ENCODE results near the gene RTRAF. TPM values are rescaled to one million over a fixed set of nuclear protein-coding genes. Genes with fewer than 3 reads are reported as not detected.

The RTRAF gene
- total and polyA plus RNA-seq, 10 of the 15 experiments (the other 5 are each of a cell fraction or from before 2014, with no cell fraction given), result 248 to 540 (median 368) TPM

GRCh38 chr14:51942971-51943370, 46.4 kb upstream of the RTRAF start:
- TF ChIP-seq RELA (IDR thresholded peaks at IDR 0.05; ENCODE audit: borderline replicate concordance, partially characterized antibody) (no peak), KLF5 (IDR thresholded peaks at IDR 0.05; ENCODE audit: partially characterized antibody) (no peak), RELB (IDR thresholded peaks at IDR 0.05; ENCODE audit: low read depth) (no peak), STAT3 (IDR thresholded peaks at IDR 0.05; ENCODE audit: low read depth, low read length) (no peak), LARP7 (IDR thresholded peaks at IDR 0.05) (no peak), TARDBP (IDR thresholded peaks at IDR 0.05; ENCODE audit: borderline replicate concordance) (no peak)
- 55% methylated on average over 2 of the region's 2 CpGs for WGBS (ENCODE audit: insufficient coverage, insufficient replicate concordance, low lambda C conversion rate, missing lambda C conversion rate)
- intact Hi-C loops (cut with micrococcal nuclease; ENCODE audit: unreplicated experiment) (no loop called here), in situ Hi-C loops (cut with MboI) (no loop called here)
- POLR2A ChIA-PET, result no interaction called here
- no peaks in the 10 kb centered on the region for H3K79me2 ChIP-seq (ENCODE audit: control insufficient read depth, insufficient read depth, low read length)
- H3K9ac ChIP-seq (ENCODE audit: control insufficient read depth, insufficient read depth, low read length), result no peak overlapping the region
- ATAC-seq, result no peak
- H3K36me3 ChIP-seq (ENCODE audit: control insufficient read depth in 2 of 2, insufficient read depth in 2 of 2, low read length in 1 of 2), result no peaks in the 10 kb centered on the region
- H3K4me1 ChIP-seq (ENCODE audit: control insufficient read depth, insufficient read depth, low read length), result peaks cover 2% of the 10 kb centered on the region; the same call in 1 of the 2 replicates
- H4K20me1 ChIP-seq (ENCODE audit: control insufficient read depth, insufficient read depth), result no peaks in the 10 kb centered on the region
- no peaks in the 10 kb centered on the region; the same call in 2 of the 3 replicates for H3K9me3 ChIP-seq (replicated peaks; ENCODE audit: control insufficient read depth, insufficient read depth, low read length)
- BruUV-seq (replicated peaks), result no TSS peak
- no peak overlapping the region for H3K27ac ChIP-seq (ENCODE audit: control insufficient read depth, insufficient read depth)
- FAIRE-seq, result no peak
- CTCF ChIA-PET, result no interaction called here
- SMC1A ChIA-PET (ENCODE audit: uncharacterized antibody, unreplicated experiment), result no interaction called here
- DNase-seq (ENCODE audit: low read depth, low spot score), result no peak
- no peak overlapping the region for H2AFZ ChIP-seq (ENCODE audit: control insufficient read depth, low read depth, low read length)
- H3K4me3 ChIP-seq, result no peak overlapping the region
- no peak overlapping the region for H3K4me2 ChIP-seq (ENCODE audit: control insufficient read depth, insufficient read depth)
- RAD21 ChIA-PET (ENCODE audit: unreplicated experiment), result no interaction called here
- H3K27me3 ChIP-seq (replicated peaks in 1 of 2; ENCODE audit: control insufficient read depth in 2 of 2, insufficient read depth in 2 of 2, low read length in 1 of 2), result no peaks in the 10 kb centered on the region

- ATAC-seq, result no peak
- 53% methylated on average over 2 of the region's 2 CpGs for WGBS (ENCODE audit: insufficient coverage, insufficient replicate concordance, low lambda C conversion rate, missing lambda C conversion rate)
- SMC1A ChIA-PET (ENCODE audit: uncharacterized antibody, unreplicated experiment), result no interaction called here
- no peaks in the 10 kb centered on the region for H3K27me3 ChIP-seq (replicated peaks in 1 of 2; ENCODE audit: control insufficient read depth in 2 of 2, insufficient read depth in 2 of 2, low read length in 1 of 2)
- H2AFZ ChIP-seq (ENCODE audit: control insufficient read depth, low read depth, low read length), result no peak overlapping the region
- TF ChIP-seq NR2F1 (conservative IDR thresholded peaks at IDR 0.05) (no peak), RELB (IDR thresholded peaks at IDR 0.05; ENCODE audit: low read depth) (no peak)
- TF ChIP-seq, protein P1, sequence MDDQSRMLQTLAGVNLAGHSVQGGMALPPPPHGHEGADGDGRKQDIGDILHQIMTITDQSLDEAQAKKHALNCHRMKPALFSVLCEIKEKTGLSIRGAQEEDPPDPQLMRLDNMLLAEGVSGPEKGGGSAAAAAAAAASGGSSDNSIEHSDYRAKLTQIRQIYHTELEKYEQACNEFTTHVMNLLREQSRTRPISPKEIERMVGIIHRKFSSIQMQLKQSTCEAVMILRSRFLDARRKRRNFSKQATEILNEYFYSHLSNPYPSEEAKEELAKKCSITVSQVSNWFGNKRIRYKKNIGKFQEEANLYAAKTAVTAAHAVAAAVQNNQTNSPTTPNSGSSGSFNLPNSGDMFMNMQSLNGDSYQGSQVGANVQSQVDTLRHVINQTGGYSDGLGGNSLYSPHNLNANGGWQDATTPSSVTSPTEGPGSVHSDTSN (IDR thresholded peaks at IDR 0.05; ENCODE audit: insufficient replicate concordance, low read depth, low read length), result no peak
- intact Hi-C loops (cut with micrococcal nuclease; ENCODE audit: unreplicated experiment), result no loop called here
- no peak for DNase-seq (ENCODE audit: low read depth, low spot score)
- H3K4me1 ChIP-seq (ENCODE audit: control insufficient read depth, insufficient read depth, low read length), result no peaks in the 10 kb centered on the region
- in situ Hi-C loops (cut with MboI), result no loop called here
- peaks cover 0 to 5% of the 10 kb centered on the region in 2 experiments; a peak in 1 of 4 replicates for H3K36me3 ChIP-seq (ENCODE audit: control insufficient read depth in 2 of 2, insufficient read depth in 2 of 2, low read length in 1 of 2)
- CTCF ChIA-PET, result no interaction called here
- no peaks in the 10 kb centered on the region for H3K79me2 ChIP-seq (ENCODE audit: control insufficient read depth, insufficient read depth, low read length)
- FAIRE-seq, result no peak
- H4K20me1 ChIP-seq (ENCODE audit: control insufficient read depth, insufficient read depth), result no peaks in the 10 kb centered on the region
- BruUV-seq (replicated peaks), result no TSS peak
- H3K9me3 ChIP-seq (replicated peaks; ENCODE audit: control insufficient read depth, insufficient read depth, low read length), result no peaks in the 10 kb centered on the region
- H3K27ac ChIP-seq (ENCODE audit: control insufficient read depth, insufficient read depth), result no peak overlapping the region
- H3K4me3 ChIP-seq, result no peak overlapping the region
- POLR2A ChIA-PET, result no interaction called here
- RAD21 ChIA-PET (ENCODE audit: unreplicated experiment), result no interaction called here
- H3K9ac ChIP-seq (ENCODE audit: control insufficient read depth, insufficient read depth, low read length), result no peak overlapping the region
- no peak overlapping the region for H3K4me2 ChIP-seq (ENCODE audit: control insufficient read depth, insufficient read depth)
Observed at GRCh38 chr14:51950007-51950406, 39.3 kb upstream of the RTRAF start.
